ENCODE measurements around the gene FES. TPM values are rescaled to one million over a fixed set of nuclear protein-coding genes. Genes with fewer than 3 reads are reported as not detected.

FES gene
- total and polyA plus RNA-seq, 2 experiments from 2014 or later: 3.5 TPM

DNA sequence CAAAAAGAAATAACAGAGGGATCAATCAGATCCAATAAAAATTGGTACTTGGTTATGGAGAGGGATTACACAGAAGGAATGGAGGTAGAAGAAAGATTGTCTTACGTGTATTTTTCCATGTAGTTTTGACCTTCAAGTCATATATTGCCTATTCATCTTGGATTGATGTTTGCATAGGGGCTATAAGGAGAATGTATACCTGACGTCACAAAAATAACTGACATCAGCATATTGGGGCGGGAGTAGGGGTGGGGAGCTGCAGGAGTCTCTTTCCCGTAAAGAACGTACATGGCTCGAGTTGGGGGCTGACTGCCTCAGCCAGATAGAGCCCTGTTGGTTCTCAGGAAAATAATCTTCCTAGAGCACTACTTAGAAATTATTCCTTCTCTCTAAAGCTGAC is 21.8 kb upstream of the FES start:
- WGBS, 2 experiments (ENCODE audit: low coverage in 1 of 2, low lambda C conversion rate in 2 of 2, missing lambda C conversion rate in 2 of 2): 84 to 91% methylated on average over 6 of the region's 6 CpGs
- H3K9ac ChIP-seq: no peak overlapping the region
- no peaks in the 10 kb centered on the region for H3K27me3 ChIP-seq (replicated peaks; ENCODE audit: insufficient read depth)
- DNase-seq: no peak
- in situ Hi-C loops (cut with MboI): no loop called here
- H3K4me3 ChIP-seq: no peak overlapping the region
- H3F3A ChIP-seq (ENCODE audit: insufficient read depth): peaks cover 15% of the 10 kb centered on the region
- H2AFZ ChIP-seq: no peak overlapping the region
- H3K4me2 ChIP-seq (ENCODE audit: unreplicated experiment): no peak overlapping the region
- H3K36me3 ChIP-seq (ENCODE audit: low read depth): no peaks in the 10 kb centered on the region
- no peaks in the 10 kb centered on the region for H3K79me2 ChIP-seq (ENCODE audit: insufficient read depth)
- H3K27ac ChIP-seq: no peak overlapping the region
- peaks cover 10% of the 10 kb centered on the region for H3K4me1 ChIP-seq (ENCODE audit: insufficient read depth)
- H3K9me3 ChIP-seq (ENCODE audit: low read depth): no peaks in the 10 kb centered on the region
- TF ChIP-seq EZH2phosphoT487 (IDR thresholded peaks at IDR 0.05; ENCODE audit: insufficient read depth, low read depth): no peak
- TF ChIP-seq EZH2 (IDR thresholded peaks at IDR 0.05; ENCODE audit: insufficient read depth, poor library complexity, severe bottlenecking): no peak
- H4K20me1 ChIP-seq (ENCODE audit: insufficient read depth): no peaks in the 10 kb centered on the region
- H3K9me2 ChIP-seq (ENCODE audit: insufficient read depth): no peaks in the 10 kb centered on the region

- no peak overlapping the region for H3K9ac ChIP-seq
- peak; percentile 73 for DNase-seq
- TF ChIP-seq EZH2 (IDR thresholded peaks at IDR 0.05; ENCODE audit: insufficient read depth, poor library complexity, severe bottlenecking) (no peak), EZH2phosphoT487 (IDR thresholded peaks at IDR 0.05; ENCODE audit: insufficient read depth, low read depth) (no peak)
These were observed 21.1 kb upstream of the FES start for GRCh38 chr15:90862964-90863778.

DNA sequence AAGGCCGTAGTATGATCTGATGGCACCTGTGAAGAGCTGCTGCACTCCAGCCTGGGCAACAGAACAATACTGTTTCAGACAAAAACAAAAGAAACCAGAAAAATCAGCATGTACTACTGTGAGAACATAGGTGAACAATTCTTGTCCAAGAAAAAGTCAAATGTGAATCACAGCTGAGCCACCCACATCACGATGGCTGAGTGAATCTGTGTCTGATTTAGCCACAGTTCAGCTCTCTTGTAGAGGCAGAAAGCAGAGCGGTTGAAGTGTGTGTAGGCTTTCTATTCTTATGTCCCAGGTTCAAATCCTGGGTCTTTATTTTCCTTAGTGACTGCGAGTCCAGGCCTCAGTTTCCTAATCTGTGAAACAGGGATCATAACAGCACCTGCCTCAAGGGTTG is 20.3 kb upstream of the FES start:
- Histone ChIP-seq H3K27ac (peak overlapping the region; percentile 45; the same call in 1 of the 2 replicates), H3K9me3 (ENCODE audit: low read depth) (no peaks in the 10 kb centered on the region), H3K36me3 (ENCODE audit: low read depth) (no peaks in the 10 kb centered on the region), H3K79me2 (ENCODE audit: insufficient read depth) (no peaks in the 10 kb centered on the region), H3K4me1 (ENCODE audit: insufficient read depth) (peaks cover 13% of the 10 kb centered on the region), H3K9me2 (ENCODE audit: insufficient read depth) (no peaks in the 10 kb centered on the region), H3K4me3 (no peak overlapping the region), H3F3A (ENCODE audit: insufficient read depth) (peaks cover 15% of the 10 kb centered on the region), H2AFZ (no peak overlapping the region), H3K27me3 (replicated peaks; ENCODE audit: insufficient read depth) (no peaks in the 10 kb centered on the region), H4K20me1 (ENCODE audit: insufficient read depth) (no peaks in the 10 kb centered on the region), H3K4me2 (ENCODE audit: unreplicated experiment) (no peak overlapping the region), H3K9ac (no peak overlapping the region)
- WGBS, 2 experiments (ENCODE audit: low coverage in 1 of 2, low lambda C conversion rate in 2 of 2, missing lambda C conversion rate in 2 of 2): 69 to 79% methylated on average over 4 of the region's 4 CpGs
- in situ Hi-C loops (cut with MboI): no loop called here
- peak; percentile 58 for DNase-seq
- TF ChIP-seq EZH2 (IDR thresholded peaks at IDR 0.05; ENCODE audit: insufficient read depth, poor library complexity, severe bottlenecking) (no peak), EZH2phosphoT487 (IDR thresholded peaks at IDR 0.05; ENCODE audit: insufficient read depth, low read depth) (no peak)

More at GRCh38 chr15:90862964-90863778, 21.1 kb upstream of the FES start:
- Histone ChIP-seq H3K9me3 (ENCODE audit: low read depth) (no peaks in the 10 kb centered on the region), H3K9me2 (ENCODE audit: insufficient read depth) (no peaks in the 10 kb centered on the region), H3K79me2 (ENCODE audit: insufficient read depth) (no peaks in the 10 kb centered on the region), H3K4me3 (no peak overlapping the region), H3K36me3 (ENCODE audit: low read depth) (no peaks in the 10 kb centered on the region), H3K4me2 (ENCODE audit: unreplicated experiment) (no peak overlapping the region), H3K27ac (peak overlapping the region; percentile 45; the same call in 1 of the 2 replicates), H2AFZ (no peak overlapping the region), H3K4me1 (ENCODE audit: insufficient read depth) (peaks cover 10% of the 10 kb centered on the region), H3K27me3 (replicated peaks; ENCODE audit: insufficient read depth) (no peaks in the 10 kb centered on the region), H3F3A (ENCODE audit: insufficient read depth) (peaks cover 15% of the 10 kb centered on the region), H4K20me1 (ENCODE audit: insufficient read depth) (no peaks in the 10 kb centered on the region)
- in situ Hi-C loops (cut with MboI): no loop called here
- WGBS, 2 experiments (ENCODE audit: low coverage in 1 of 2, low lambda C conversion rate in 2 of 2, missing lambda C conversion rate in 2 of 2): 60 to 63% methylated on average over 5 of the region's 5 CpGs

- no peak overlapping the region for H3K4me3 ChIP-seq
- no peaks in the 10 kb centered on the region for H3K9me2 ChIP-seq (ENCODE audit: insufficient read depth)
- H3K9me3 ChIP-seq (ENCODE audit: low read depth): no peaks in the 10 kb centered on the region
- H3K27ac ChIP-seq: no peak overlapping the region
- H3F3A ChIP-seq (ENCODE audit: insufficient read depth): peaks cover 20% of the 10 kb centered on the region
- no peaks in the 10 kb centered on the region for H3K27me3 ChIP-seq (replicated peaks; ENCODE audit: insufficient read depth)
- H3K36me3 ChIP-seq (ENCODE audit: low read depth): no peaks in the 10 kb centered on the region
- DNase-seq: no peak
- H4K20me1 ChIP-seq (ENCODE audit: insufficient read depth): no peaks in the 10 kb centered on the region
- 82 to 87% methylated on average over 10 of the region's 10 CpGs for WGBS, 2 experiments (ENCODE audit: low coverage in 1 of 2, low lambda C conversion rate in 2 of 2, missing lambda C conversion rate in 2 of 2)
- in situ Hi-C loops (cut with MboI): no loop called here
- no peak overlapping the region for H2AFZ ChIP-seq
- no peaks in the 10 kb centered on the region for H3K79me2 ChIP-seq (ENCODE audit: insufficient read depth)
- peaks cover 18% of the 10 kb centered on the region for H3K4me1 ChIP-seq (ENCODE audit: insufficient read depth)
- H3K4me2 ChIP-seq (ENCODE audit: unreplicated experiment): no peak overlapping the region
- H3K9ac ChIP-seq: no peak overlapping the region
- TF ChIP-seq EZH2phosphoT487 (IDR thresholded peaks at IDR 0.05; ENCODE audit: insufficient read depth, low read depth): no peak
These were observed 19.8 kb upstream of the FES start for GRCh38 chr15:90864507-90864906.
